PC-9 (cell line): Measurements from ENCODE around the gene ABAT. TPM values are rescaled to one million over a fixed set of nuclear protein-coding genes. Genes with fewer than 3 reads are reported as not detected.

Source experiments
- BruUV-seq: library from RNA; stranded (reverse); fragments of 400-500 nt; replicated peaks from 2 replicates; lab custom pipeline; 2021; lab: Mats Ljungman, UMichigan
- CTCF ChIA-PET: fragments of 300-600 bp; sonication (Branson Sonifier 250); formaldehyde crosslinking; loops from one replicate; lab custom pipeline; 2022; ENCODE audit warnings: antibody characterized with exemption; lab: Charles Lee
- POLR2A ChIA-PET: fragments of 300-600 bp; sonication (Branson Sonifier 250); formaldehyde crosslinking; loops from one replicate; lab custom pipeline; 2022; ENCODE audit warnings: antibody characterized with exemption; ENCODE audit not compliant: unreplicated experiment; lab: Charles Lee
- DNase-seq, 2 experiments: peaks; one replicate each; pipeline versions ENCODE4 v3.0.0 to v3.0.0-alpha.2; 2015 to 2022; ENCODE audit warnings: mixed read lengths in 1 of 2
- H2AFZ ChIP-seq: fragments of 200-600 bp; sonication (generic); 2 replicates; pipeline ENCODE4 v1.8.1; 2017; ENCODE audit warnings: antibody characterized with exemption
- H3F3A ChIP-seq: fragments of 200-600 bp; sonication (generic); 2 replicates; pipeline ENCODE4 v1.8.1; 2017; ENCODE audit warnings: antibody characterized with exemption, mild to moderate bottlenecking, low read depth; ENCODE audit not compliant: insufficient read depth
- H3K27ac ChIP-seq: fragments of 200-600 bp; sonication (generic); 2 replicates; pipeline ENCODE4 v1.6.1; 2016; ENCODE audit warnings: mixed run types
- H3K27me3 ChIP-seq: fragments of 200-600 bp; sonication (generic); 2 replicates; pipeline ENCODE4 v1.6.1; 2016; ENCODE audit warnings: low read depth, mixed run types; ENCODE audit not compliant: insufficient read depth
- H3K36me3 ChIP-seq: fragments of 200-600 bp; sonication (generic); 2 replicates; pipeline ENCODE4 v1.6.1; 2016; ENCODE audit warnings: low read depth, mixed run types
- H3K4me1 ChIP-seq: fragments of 200-600 bp; sonication (generic); replicated peaks from 2 replicates; pipeline ENCODE4 v1.6.1; 2016; ENCODE audit warnings: mixed run types; ENCODE audit not compliant: insufficient read depth
- H3K4me2 ChIP-seq: fragments of 200-600 bp; sonication (generic); 2 replicates; pipeline ENCODE4 v1.6.1; 2017; ENCODE audit warnings: mixed run types
- H3K4me3 ChIP-seq: fragments of 200-600 bp; sonication (generic); 2 replicates; pipeline ENCODE4 v1.6.1; 2016; ENCODE audit warnings: mixed run types
- H3K79me2 ChIP-seq: fragments of 200-600 bp; sonication (generic); 2 replicates; pipeline ENCODE4 v1.6.1; 2017; ENCODE audit warnings: low read depth, mixed run types
- H3K9me2 ChIP-seq: fragments of 200-600 bp; sonication (generic); 2 replicates; pipeline ENCODE4 v1.8.1; 2017; ENCODE audit warnings: mild to moderate bottlenecking; ENCODE audit not compliant: insufficient read depth
- H3K9me3 ChIP-seq: fragments of 200-600 bp; sonication (generic); 2 replicates; pipeline ENCODE4 v1.8.1; 2016; ENCODE audit warnings: low read depth; ENCODE audit not compliant: insufficient read depth
- H4K20me1 ChIP-seq: fragments of 200-600 bp; sonication (generic); 2 replicates; pipeline ENCODE4 v1.8.1; 2017; ENCODE audit not compliant: insufficient read depth
- EZH2 ChIP-seq: fragments of 200-600 bp; sonication (generic); IDR thresholded peaks from 2 replicates; pipeline ENCODE4 v1.8.0; 2017; ENCODE audit warnings: antibody characterized with exemption, low read depth
- intact Hi-C: fragments of 100-400 bp; cut with micrococcal nuclease; formaldehyde crosslinking; loops from one replicate; pipeline ENCODE4 v1.10.0; 2022; ENCODE audit not compliant: unreplicated experiment
- total RNA-seq: library from RNA; stranded (reverse); gene quantifications from 2 replicates; pipeline ENCODE4 v1.2.3, GENCODE V29; 2021
- TF ChIP-seq, protein P1 (sequence below): fragments of 200-600 bp; sonication (generic); conservative IDR thresholded peaks from 2 replicates; pipeline ENCODE4 v1.6.1; 2017; ENCODE audit warnings: mixed run types, antibody characterized with exemption, mild to moderate bottlenecking, moderate library complexity

The ABAT gene
- total RNA-seq, 1 experiment from 2014 or later = 12.9 TPM

DNA sequence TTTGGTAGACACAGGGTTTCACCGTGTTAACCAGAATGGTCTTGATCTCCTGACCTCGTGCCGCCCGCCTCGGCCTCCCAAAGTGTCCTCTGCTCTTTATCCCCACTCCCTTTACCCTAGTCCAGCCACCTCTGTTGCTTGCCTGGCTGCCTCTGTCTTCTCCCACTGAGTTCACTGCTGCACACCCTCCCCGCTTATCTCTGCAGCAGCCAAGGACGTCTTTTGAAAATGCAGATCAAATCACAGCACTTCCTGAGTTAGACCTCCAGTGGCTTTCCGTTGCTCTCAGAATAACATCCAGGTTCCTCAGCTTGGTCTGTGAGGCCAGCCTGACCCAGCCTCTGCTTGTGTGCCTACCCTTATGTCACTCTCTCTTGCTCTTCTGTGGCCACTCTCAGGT, 47.5 kb upstream of the ABAT start:
- no peak for TF ChIP-seq EZH2
- TF ChIP-seq, protein P1, sequence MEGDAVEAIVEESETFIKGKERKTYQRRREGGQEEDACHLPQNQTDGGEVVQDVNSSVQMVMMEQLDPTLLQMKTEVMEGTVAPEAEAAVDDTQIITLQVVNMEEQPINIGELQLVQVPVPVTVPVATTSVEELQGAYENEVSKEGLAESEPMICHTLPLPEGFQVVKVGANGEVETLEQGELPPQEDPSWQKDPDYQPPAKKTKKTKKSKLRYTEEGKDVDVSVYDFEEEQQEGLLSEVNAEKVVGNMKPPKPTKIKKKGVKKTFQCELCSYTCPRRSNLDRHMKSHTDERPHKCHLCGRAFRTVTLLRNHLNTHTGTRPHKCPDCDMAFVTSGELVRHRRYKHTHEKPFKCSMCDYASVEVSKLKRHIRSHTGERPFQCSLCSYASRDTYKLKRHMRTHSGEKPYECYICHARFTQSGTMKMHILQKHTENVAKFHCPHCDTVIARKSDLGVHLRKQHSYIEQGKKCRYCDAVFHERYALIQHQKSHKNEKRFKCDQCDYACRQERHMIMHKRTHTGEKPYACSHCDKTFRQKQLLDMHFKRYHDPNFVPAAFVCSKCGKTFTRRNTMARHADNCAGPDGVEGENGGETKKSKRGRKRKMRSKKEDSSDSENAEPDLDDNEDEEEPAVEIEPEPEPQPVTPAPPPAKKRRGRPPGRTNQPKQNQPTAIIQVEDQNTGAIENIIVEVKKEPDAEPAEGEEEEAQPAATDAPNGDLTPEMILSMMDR = no peak
- peaks cover 9% of the 10 kb centered on the region; the same call in 1 of the 2 replicates for H3K36me3 ChIP-seq
- intact Hi-C loops = no loop called here
- H3K9me3 ChIP-seq = no peaks in the 10 kb centered on the region
- ChIA-PET CTCF (no interaction called here), POLR2A (no interaction called here)
- BruUV-seq = no TSS peak
- peaks cover 31% of the 10 kb centered on the region for H3K79me2 ChIP-seq
- peaks cover 3% of the 10 kb centered on the region; the same call in 1 of the 2 replicates for H4K20me1 ChIP-seq
- no peaks in the 10 kb centered on the region for H3F3A ChIP-seq
- no peak overlapping the region for H3K4me3 ChIP-seq
- H3K9me2 ChIP-seq = no peaks in the 10 kb centered on the region
- no peaks in the 10 kb centered on the region for H3K27me3 ChIP-seq
- DNase-seq = no peak
- H2AFZ ChIP-seq = no peak overlapping the region
- H3K27ac ChIP-seq = no peak overlapping the region
- peaks cover 15% of the 10 kb centered on the region for H3K4me1 ChIP-seq
- no peak overlapping the region for H3K4me2 ChIP-seq

DNA sequence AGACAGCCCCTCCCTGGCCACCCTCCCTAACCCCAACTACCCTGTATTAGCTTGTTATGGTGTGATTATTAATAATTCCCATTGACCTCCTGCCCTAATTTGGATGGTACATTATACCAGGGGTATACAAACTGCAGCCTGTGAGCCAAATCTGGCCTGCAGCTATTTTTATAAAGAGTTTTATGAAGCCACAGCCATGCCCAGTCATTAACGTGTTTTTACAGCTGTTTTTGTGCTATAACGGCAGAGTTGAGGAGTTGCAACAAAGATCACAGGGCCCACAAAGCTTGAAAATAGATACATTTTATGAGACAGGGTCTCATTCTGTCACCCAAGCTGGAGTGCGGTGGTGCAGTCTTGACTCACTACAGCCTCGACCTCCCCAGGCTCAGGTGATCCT, 47.0 kb upstream of the ABAT start:
- Histone ChIP-seq H3K79me2 (peaks cover 26% of the 10 kb centered on the region), H3K27me3 (no peaks in the 10 kb centered on the region), H3K27ac (no peak overlapping the region), H3K36me3 (peaks cover 9% of the 10 kb centered on the region; the same call in 1 of the 2 replicates), H3K4me2 (no peak overlapping the region), H2AFZ (no peak overlapping the region), H3K9me3 (no peaks in the 10 kb centered on the region), H3F3A (no peaks in the 10 kb centered on the region), H3K4me1 (peaks cover 14% of the 10 kb centered on the region), H4K20me1 (peaks cover 3% of the 10 kb centered on the region; the same call in 1 of the 2 replicates), H3K9me2 (no peaks in the 10 kb centered on the region), H3K4me3 (no peak overlapping the region)
- BruUV-seq = no TSS peak
- ChIA-PET CTCF (no interaction called here), POLR2A (no interaction called here)
- intact Hi-C loops = no loop called here
- no peak for DNase-seq
- TF ChIP-seq EZH2 = no peak
- TF ChIP-seq, protein P1 = no peak

DNA sequence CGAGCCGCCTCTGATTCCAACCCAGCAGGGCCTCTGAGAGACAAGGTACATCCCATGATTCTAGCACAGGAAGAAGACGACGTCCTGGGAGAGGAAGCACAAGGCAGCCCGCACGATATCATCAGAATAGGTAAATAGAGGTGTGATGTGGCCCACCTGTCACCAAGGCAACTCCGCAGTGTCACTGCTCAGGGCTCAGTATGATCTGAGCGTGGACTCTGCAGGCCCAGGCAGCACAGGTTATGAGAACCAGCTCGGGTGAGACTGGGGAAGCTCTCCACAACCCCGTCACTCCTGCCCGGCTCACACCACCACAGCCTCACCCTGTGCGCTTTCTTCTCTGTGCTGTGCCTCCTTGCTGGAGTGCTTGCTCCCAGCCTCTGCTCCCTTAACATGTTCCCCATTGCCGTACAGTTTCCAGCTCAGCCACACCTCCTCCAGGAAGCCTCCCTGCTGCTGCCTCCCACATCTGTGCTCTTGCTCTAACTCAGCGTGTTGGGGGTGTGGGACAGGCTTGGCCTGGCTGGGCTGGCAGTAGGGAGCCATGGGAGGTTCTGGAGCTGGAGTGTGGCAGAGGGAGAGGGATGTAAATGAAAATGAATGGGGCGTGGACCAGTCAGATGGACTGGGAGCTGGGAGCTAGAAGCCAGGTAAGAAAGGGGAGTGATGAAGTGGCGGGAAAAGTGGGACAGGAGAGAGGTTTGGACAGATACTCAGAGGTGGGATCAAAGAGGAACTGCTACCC, 45.3 kb upstream of the ABAT start:
- Histone ChIP-seq H3K27me3 (no peaks in the 10 kb centered on the region), H4K20me1 (peaks cover 3% of the 10 kb centered on the region; the same call in 1 of the 2 replicates), H3K9me2 (no peaks in the 10 kb centered on the region), H3K9me3 (no peaks in the 10 kb centered on the region), H3K79me2 (peaks cover 9% of the 10 kb centered on the region; the same call in 1 of the 2 replicates), H3F3A (no peaks in the 10 kb centered on the region), H3K4me3 (no peak overlapping the region), H3K4me1 (no peaks in the 10 kb centered on the region), H3K27ac (no peak overlapping the region), H3K36me3 (peaks cover 9% of the 10 kb centered on the region; the same call in 1 of the 2 replicates), H3K4me2 (no peak overlapping the region), H2AFZ (no peak overlapping the region)
- DNase-seq = no peak
- no TSS peak for BruUV-seq
- POLR2A ChIA-PET = no interaction called here
- TF ChIP-seq, protein P1 = no peak
- no peak for TF ChIP-seq EZH2
- CTCF ChIA-PET = no interaction called here
- intact Hi-C loops = no loop called here
